GM19351 (cell line): Measurements from ENCODE around the gene WDR35.

Experiments
- ATAC-seq: cut with Tn5 transposase; IDR thresholded peaks from one replicate; pipeline ENCODE4 v1.9.1; 2021; ENCODE audit warnings: mild to moderate bottlenecking, moderate library complexity; ENCODE audit not compliant: unreplicated experiment

Gene WDR35

GRCh38 chr2:19989667-19990415 is at the start of gene WDR35:
Gene WDR35 (minus strand): TSS chr2:19990105. CDS start chr2:19990015, 90 bp downstream.
- peak; percentile 84 for ATAC-seq

- no peak for ATAC-seq
Measured at GRCh38 chr2:20037660-20038059, 47.8 kb upstream of the WDR35 start.

GRCh38 chr2:20035955-20036666 is 46.2 kb upstream of the WDR35 start:
- ATAC-seq = peak; percentile 67

- ATAC-seq = no peak
Measured at GRCh38 chr2:20034821-20035220, 44.9 kb upstream of the WDR35 start.

GRCh38 chr2:20034218-20034617 is 44.3 kb upstream of the WDR35 start:
- no peak for ATAC-seq

GRCh38 chr2:20033322-20033721 is 43.4 kb upstream of the WDR35 start:
- ATAC-seq = no peak

- ATAC-seq = no peak
Measured at GRCh38 chr2:20030224-20030623, 40.3 kb upstream of the WDR35 start.

- no peak for ATAC-seq
Measured at GRCh38 chr2:20027705-20028434, 38.0 kb upstream of the WDR35 start.

GRCh38 chr2:20027260-20027677 is 37.4 kb upstream of the WDR35 start:
- no peak for ATAC-seq

- ATAC-seq = no peak
Measured at GRCh38 chr2:20025065-20025786, 35.3 kb upstream of the WDR35 start.

- no peak for ATAC-seq
Measured at GRCh38 chr2:20023688-20024087, 33.8 kb upstream of the WDR35 start.

GRCh38 chr2:20021405-20022009 is 31.6 kb upstream of the WDR35 start:
- no peak for ATAC-seq

GRCh38 chr2:20019747-20020146 is 29.8 kb upstream of the WDR35 start:
- ATAC-seq = no peak

- ATAC-seq = no peak
Measured at GRCh38 chr2:20018601-20019152, 28.8 kb upstream of the WDR35 start.

- ATAC-seq = no peak
Measured at GRCh38 chr2:20016346-20016745, 26.4 kb upstream of the WDR35 start.

GRCh38 chr2:20015482-20016083 is 25.7 kb upstream of the WDR35 start:
- peak; percentile 54 for ATAC-seq

GRCh38 chr2:20013126-20013849 is 23.4 kb upstream of the WDR35 start:
- no peak for ATAC-seq

- no peak for ATAC-seq
Measured at GRCh38 chr2:20012282-20013125, 22.6 kb upstream of the WDR35 start, which contains the start of gene MATN3. Gene MATN3 (minus strand): TSS chr2:20012668. CDS start chr2:20012631, 37 bp downstream.
